Measurements from ENCODE around the gene ZFP36L1. TPM values are rescaled to one million over a fixed set of nuclear protein-coding genes. Genes with fewer than 3 reads are reported as not detected.

Gene ZFP36L1
- total and polyA plus RNA-seq, 2 donors (not counting 3 experiments of a cell fraction or from before 2014, with no cell fraction given), result 46.0 to 89.6 TPM

DNA sequence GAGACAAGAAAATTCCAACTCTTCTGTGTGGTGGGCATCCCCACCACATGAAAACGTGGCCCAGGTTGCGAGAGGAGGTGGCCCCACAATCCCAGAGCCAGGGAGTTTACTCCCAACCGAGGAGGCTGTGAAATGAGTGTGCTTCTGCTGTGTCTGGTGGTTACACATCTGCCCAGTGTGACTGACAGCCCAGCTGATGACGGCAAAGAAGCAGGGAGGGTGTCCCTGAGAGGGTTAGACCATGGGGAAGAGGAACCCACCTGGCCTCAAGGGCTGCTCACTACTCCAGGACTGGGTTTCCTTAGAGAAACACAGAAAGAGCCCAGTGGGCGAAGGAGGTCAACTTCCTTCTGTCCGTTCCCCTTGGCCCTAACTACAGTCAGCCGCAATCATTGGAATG, 24.6 kb downstream of the ZFP36L1 start:
- peaks cover 24% of the 10 kb centered on the region for H3K4me1 ChIP-seq (ENCODE audit: control insufficient read depth, extremely low read depth, insufficient read depth, low read length)
- TF ChIP-seq FOS (IDR thresholded peaks at IDR 0.05; ENCODE audit: borderline replicate concordance, insufficient read depth, low read length), result no peak
- TF ChIP-seq GATA2 (IDR thresholded peaks at IDR 0.05; ENCODE audit: insufficient read depth, insufficient read length, low read depth, low read length), result no peak
- TF ChIP-seq POLR2AphosphoS5 (IDR thresholded peaks at IDR 0.05; ENCODE audit: insufficient read depth, low read depth, low read length), result no peak
- TF ChIP-seq, protein P1, sequence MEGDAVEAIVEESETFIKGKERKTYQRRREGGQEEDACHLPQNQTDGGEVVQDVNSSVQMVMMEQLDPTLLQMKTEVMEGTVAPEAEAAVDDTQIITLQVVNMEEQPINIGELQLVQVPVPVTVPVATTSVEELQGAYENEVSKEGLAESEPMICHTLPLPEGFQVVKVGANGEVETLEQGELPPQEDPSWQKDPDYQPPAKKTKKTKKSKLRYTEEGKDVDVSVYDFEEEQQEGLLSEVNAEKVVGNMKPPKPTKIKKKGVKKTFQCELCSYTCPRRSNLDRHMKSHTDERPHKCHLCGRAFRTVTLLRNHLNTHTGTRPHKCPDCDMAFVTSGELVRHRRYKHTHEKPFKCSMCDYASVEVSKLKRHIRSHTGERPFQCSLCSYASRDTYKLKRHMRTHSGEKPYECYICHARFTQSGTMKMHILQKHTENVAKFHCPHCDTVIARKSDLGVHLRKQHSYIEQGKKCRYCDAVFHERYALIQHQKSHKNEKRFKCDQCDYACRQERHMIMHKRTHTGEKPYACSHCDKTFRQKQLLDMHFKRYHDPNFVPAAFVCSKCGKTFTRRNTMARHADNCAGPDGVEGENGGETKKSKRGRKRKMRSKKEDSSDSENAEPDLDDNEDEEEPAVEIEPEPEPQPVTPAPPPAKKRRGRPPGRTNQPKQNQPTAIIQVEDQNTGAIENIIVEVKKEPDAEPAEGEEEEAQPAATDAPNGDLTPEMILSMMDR (IDR thresholded peaks at IDR 0.05; ENCODE audit: extremely low read depth in 1 of 2, insufficient read depth in 1 of 2, low read depth in 1 of 2, low read length in 2 of 2), result no peak
- TF ChIP-seq JUN (IDR thresholded peaks at IDR 0.05; ENCODE audit: borderline replicate concordance, insufficient read depth, insufficient read length, low read depth), result no peak
- TF ChIP-seq POLR2A (IDR thresholded peaks at IDR 0.05; ENCODE audit: low read depth, low read length), result no peak
- TF ChIP-seq EZH2 (IDR thresholded peaks at IDR 0.05; ENCODE audit: borderline replicate concordance, low read depth, low read length, severe bottlenecking), result no peak
- TF ChIP-seq, protein P2, sequence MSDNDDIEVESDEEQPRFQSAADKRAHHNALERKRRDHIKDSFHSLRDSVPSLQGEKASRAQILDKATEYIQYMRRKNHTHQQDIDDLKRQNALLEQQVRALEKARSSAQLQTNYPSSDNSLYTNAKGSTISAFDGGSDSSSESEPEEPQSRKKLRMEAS (IDR thresholded peaks at IDR 0.05; ENCODE audit: insufficient read depth, insufficient read length), result no peak
- H3K4me2 ChIP-seq (ENCODE audit: insufficient read depth, low read length), result no peak overlapping the region
- no peaks in the 10 kb centered on the region for H4K20me1 ChIP-seq (replicated peaks; ENCODE audit: control insufficient read depth, extremely low read depth, insufficient read depth, low read length)
- BruUV-seq (replicated peaks), result no TSS peak
- CTCF ChIA-PET, result no interaction called here
- POLR2A ChIA-PET, result no interaction called here
- intact Hi-C loops (cut with micrococcal nuclease), result no loop called here
- H3K27me3 ChIP-seq (ENCODE audit: control insufficient read depth in 2 of 2, insufficient read depth in 2 of 2, low read length in 2 of 2), result no peaks in the 10 kb centered on the region
- no peak overlapping the region for H3K9ac ChIP-seq (replicated peaks; ENCODE audit: extremely low read depth, insufficient read depth, low read length)
- dilution Hi-C loops (cut with MboI; ENCODE audit: extremely low pct_ligation_motif_present, low sequenced_read_pairs), result no loop called here
- H3K9me3 ChIP-seq (replicated peaks; ENCODE audit: control insufficient read depth, insufficient read depth, low read length), result no peaks in the 10 kb centered on the region
- FAIRE-seq (no peak), DNase-seq (ENCODE audit: low read depth, low spot score) (no peak)
- no peak overlapping the region for H3K4me3 ChIP-seq (replicated peaks in 1 of 3; ENCODE audit: insufficient read depth in 1 of 3, low read depth in 1 of 3, low read length in 3 of 3)
- no peaks in the 10 kb centered on the region for H3K9me1 ChIP-seq (replicated peaks; ENCODE audit: control insufficient read depth, extremely low read depth, insufficient read depth, low read length)
- no peak overlapping the region for H3K27ac ChIP-seq (ENCODE audit: insufficient read depth, low read depth, low read length)
- no peak overlapping the region for H2AFZ ChIP-seq (ENCODE audit: low read depth, low read length)
- H3K36me3 ChIP-seq (ENCODE audit: control insufficient read depth in 2 of 2, extremely low read depth in 1 of 2, insufficient read depth in 2 of 2, low read length in 2 of 2), result no peaks in the 10 kb centered on the region
- H3K79me2 ChIP-seq (ENCODE audit: control insufficient read depth, insufficient read depth, low read length), result no peaks in the 10 kb centered on the region

All from endothelial cell of umbilical vein (primary cell).